ENCODE measurements around the gene ADGRL2.

ADGRL2 gene

DNA sequence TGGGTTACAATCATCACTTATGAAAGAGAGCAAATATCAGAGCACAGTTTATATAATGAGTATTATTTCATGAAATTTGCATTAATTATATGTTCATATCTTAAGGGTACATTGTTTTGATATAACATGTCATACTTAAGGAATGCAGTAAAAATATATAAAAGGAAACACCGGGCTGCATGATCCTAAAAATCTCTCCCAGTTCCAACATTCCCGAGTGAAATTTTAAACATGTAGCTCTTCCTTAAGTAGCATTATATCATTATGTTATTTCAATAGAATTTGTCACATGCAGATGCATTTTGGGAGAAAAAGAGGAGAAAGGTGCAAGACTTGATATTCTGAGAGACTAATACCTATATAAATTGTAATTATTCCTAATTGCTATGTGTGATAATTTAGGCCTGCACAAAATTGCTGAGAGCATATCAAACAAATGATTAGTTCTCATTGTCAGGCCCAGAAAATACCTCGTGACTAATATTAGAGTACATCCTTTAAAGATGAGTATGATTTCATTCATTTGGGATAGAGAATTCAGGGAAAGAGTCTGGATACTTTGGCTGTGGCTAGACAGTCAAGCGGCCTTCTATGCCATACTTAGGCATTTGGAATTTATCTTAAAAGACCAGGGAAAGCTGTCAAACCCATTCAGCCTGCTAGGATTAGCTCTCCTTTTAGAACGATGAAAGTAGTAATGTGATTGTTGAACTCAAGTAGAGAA lies 86.8 kb downstream of the ADGRL2 start:
- Mint-ChIP-seq H3K9me3 (ENCODE audit: low read depth) (peaks cover 3% of the 10 kb centered on the region), H3K4me1 (ENCODE audit: low read depth) (no peaks in the 10 kb centered on the region), H3K4me3 (no peak overlapping the region), H3K27me3 (no peaks in the 10 kb centered on the region), H3K36me3 (no peaks in the 10 kb centered on the region), H3K27ac (no peak overlapping the region)

DNA sequence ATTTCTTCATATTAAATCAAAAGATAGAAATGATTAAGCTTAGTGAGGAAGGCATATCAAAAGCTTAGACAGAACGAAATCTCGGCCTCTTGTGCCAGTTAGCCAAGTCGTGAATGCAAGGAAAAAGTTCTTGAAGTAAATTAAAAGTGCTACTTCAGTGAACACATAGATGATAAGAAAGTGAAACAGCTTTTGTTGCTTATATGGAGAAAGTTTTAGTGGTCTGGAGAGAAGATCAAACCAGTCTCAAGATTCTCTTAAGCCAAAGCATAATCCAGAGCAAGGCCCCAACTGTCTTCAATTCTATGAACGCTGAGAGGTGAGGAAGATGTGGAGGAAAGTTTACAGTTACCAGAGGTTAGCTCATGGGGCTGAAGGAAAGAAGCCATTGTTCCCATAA lies 88.4 kb downstream of the ADGRL2 start:
- Mint-ChIP-seq H3K27ac (no peak overlapping the region), H3K4me1 (ENCODE audit: low read depth) (no peaks in the 10 kb centered on the region), H3K36me3 (no peaks in the 10 kb centered on the region), H3K4me3 (no peak overlapping the region), H3K9me3 (ENCODE audit: low read depth) (peaks cover 3% of the 10 kb centered on the region), H3K27me3 (no peaks in the 10 kb centered on the region)

DNA sequence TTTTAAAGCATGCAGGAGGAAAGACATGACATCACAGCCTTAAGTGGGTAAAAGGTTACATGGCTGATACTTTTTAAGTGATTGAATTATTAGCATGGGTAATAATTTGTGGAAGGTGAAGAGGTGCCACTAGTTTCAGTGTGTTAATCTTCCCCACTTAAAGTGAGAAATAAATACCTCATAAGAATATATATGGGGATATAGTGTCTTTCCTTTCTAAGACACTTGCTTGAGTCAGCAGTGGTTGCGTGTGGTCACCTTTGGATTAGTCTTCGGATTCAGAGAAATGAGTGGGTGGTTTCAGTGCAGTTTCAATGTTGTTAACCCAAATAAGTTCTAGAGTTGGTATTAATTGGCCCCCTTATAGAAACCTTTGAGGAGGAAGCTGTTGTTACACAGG lies 94.1 kb downstream of the ADGRL2 start:
- H3K27ac Mint-ChIP-seq, result no peak overlapping the region
- no peaks in the 10 kb centered on the region for H3K36me3 Mint-ChIP-seq
- no peak overlapping the region for H3K4me3 Mint-ChIP-seq
- H3K27me3 Mint-ChIP-seq, result no peaks in the 10 kb centered on the region
- no peaks in the 10 kb centered on the region for H3K4me1 Mint-ChIP-seq (ENCODE audit: low read depth)
- peaks cover 3% of the 10 kb centered on the region for H3K9me3 Mint-ChIP-seq (ENCODE audit: low read depth)

DNA sequence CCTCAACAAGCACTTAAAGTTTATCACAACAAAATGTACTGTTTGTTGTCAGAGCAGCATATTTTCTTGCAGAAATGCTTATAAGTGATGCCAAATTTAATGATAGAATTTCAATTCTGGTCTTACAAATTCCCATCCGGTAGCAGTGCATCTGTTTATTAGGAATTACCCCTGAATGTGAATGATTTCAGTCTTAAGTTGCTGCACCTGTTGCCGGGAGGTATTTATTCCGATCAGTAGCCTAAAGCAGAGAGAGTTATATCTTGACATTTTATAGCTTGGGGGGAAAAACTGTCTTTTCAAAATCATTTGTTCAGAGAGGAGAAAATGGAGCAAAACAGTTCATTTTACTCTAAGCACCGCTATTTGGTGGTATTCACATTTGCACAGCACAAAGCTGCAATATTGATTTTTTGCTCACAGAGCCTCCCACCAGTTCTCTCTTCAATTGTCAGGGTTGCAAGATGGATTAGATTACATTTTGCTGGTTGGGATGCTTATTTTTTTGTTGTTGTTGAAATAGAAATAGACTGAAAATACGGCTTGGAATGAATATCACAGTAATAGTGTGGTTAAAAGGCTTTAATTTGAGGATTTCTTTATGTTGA lies 98.6 kb downstream of the ADGRL2 start:
- no peaks in the 10 kb centered on the region for H3K4me1 Mint-ChIP-seq (ENCODE audit: low read depth)
- H3K36me3 Mint-ChIP-seq, result no peaks in the 10 kb centered on the region
- H3K27ac Mint-ChIP-seq, result no peak overlapping the region
- H3K27me3 Mint-ChIP-seq, result no peaks in the 10 kb centered on the region
- H3K4me3 Mint-ChIP-seq, result no peak overlapping the region
- H3K9me3 Mint-ChIP-seq (ENCODE audit: low read depth), result no peaks in the 10 kb centered on the region

DNA sequence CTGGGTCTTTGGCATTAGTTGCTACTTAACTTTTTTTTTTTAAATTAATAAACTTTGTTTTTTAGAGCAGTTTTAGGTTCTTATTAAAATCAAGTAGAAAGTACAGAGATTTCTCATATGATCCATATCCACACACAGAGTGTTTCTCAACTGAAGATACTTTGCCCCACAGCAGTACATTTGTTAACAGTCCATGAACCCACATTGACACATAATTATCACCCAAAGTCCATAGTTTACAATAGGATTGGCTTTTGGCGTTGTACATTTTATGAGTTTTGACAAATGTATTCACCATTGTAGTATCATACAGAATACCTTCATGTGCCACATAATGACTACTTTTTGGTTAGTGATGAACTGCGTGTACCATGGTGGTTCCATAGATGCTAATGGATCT lies 106.8 kb downstream of the ADGRL2 start:
- Mint-ChIP-seq H3K9me3 (ENCODE audit: low read depth) (no peaks in the 10 kb centered on the region), H3K4me1 (ENCODE audit: low read depth) (no peaks in the 10 kb centered on the region), H3K27me3 (no peaks in the 10 kb centered on the region), H3K4me3 (no peak overlapping the region), H3K36me3 (no peaks in the 10 kb centered on the region), H3K27ac (no peak overlapping the region)

DNA sequence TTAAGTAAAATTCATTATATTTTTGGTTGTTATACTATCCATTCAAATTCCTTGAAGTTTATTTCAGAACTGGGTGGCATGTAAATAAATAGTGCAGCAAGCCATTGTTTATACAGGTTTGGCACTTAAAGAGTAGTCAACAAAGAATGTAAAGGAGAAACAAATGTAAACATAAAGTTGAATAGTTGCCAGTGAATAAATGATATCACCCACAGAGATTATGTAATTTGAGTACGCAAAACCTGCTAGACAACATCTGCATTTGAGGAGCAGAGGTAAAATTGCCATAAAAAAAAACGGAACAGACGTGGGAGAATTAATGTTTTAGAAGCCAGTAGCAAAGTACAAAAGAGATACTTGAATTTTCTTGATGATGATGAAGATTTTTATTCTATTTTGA lies 111.6 kb downstream of the ADGRL2 start:
- no peaks in the 10 kb centered on the region for H3K27me3 Mint-ChIP-seq
- H3K9me3 Mint-ChIP-seq (ENCODE audit: low read depth), result no peaks in the 10 kb centered on the region
- no peaks in the 10 kb centered on the region for H3K36me3 Mint-ChIP-seq
- H3K27ac Mint-ChIP-seq, result no peak overlapping the region
- H3K4me1 Mint-ChIP-seq (ENCODE audit: low read depth), result no peaks in the 10 kb centered on the region
- no peak overlapping the region for H3K4me3 Mint-ChIP-seq

DNA sequence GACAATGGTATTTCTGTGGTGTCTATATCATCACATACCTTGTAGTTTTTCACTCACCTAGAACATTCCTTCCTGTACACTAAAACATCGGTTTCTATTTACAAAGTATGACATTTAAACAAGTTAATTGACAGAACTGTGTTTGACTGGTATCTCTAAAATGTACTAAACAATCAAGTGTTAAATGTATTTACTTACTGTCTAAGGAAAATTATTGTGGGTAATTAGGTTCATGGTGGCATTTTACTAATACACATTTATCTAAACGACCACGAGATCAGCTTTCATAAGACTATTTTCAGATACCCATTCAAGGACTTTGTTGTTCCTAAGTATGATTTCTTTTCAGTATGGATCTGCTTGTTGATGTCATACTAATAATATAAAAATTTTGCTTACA lies 115.2 kb downstream of the ADGRL2 start:
- H3K27me3 Mint-ChIP-seq, result no peaks in the 10 kb centered on the region
- H3K4me3 Mint-ChIP-seq, result no peak overlapping the region
- H3K27ac Mint-ChIP-seq, result no peak overlapping the region
- H3K9me3 Mint-ChIP-seq (ENCODE audit: low read depth), result no peaks in the 10 kb centered on the region
- no peaks in the 10 kb centered on the region for H3K36me3 Mint-ChIP-seq
- no peaks in the 10 kb centered on the region for H3K4me1 Mint-ChIP-seq (ENCODE audit: low read depth)

DNA sequence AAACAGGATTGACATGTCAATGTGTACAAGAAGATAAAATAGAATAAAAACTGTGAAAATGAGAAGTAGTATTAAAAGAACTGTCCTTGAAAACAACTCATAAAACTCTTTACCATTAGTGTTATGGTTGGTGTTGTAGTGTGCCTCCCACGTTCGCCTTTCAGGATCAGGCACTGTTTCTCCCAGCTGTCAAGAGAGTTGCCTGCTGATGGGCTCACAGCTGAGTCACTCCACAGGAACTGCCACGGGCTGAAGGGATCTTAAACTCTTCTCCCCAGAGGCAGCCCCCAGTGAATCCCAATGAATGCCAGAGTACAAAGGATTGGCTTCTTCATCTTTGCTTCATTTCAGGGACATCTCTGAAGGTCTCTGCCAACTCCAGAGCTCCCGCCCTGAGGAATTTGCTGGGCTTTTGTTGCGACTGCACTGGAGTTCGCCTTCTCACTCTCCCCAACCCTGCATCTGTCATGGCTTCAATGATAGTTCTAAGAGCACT lies 119.6 kb downstream of the ADGRL2 start:
- Mint-ChIP-seq H3K9me3 (ENCODE audit: low read depth) (peaks cover 5% of the 10 kb centered on the region), H3K4me3 (no peak overlapping the region), H3K36me3 (no peaks in the 10 kb centered on the region), H3K4me1 (ENCODE audit: low read depth) (no peaks in the 10 kb centered on the region), H3K27ac (no peak overlapping the region), H3K27me3 (no peaks in the 10 kb centered on the region)

DNA sequence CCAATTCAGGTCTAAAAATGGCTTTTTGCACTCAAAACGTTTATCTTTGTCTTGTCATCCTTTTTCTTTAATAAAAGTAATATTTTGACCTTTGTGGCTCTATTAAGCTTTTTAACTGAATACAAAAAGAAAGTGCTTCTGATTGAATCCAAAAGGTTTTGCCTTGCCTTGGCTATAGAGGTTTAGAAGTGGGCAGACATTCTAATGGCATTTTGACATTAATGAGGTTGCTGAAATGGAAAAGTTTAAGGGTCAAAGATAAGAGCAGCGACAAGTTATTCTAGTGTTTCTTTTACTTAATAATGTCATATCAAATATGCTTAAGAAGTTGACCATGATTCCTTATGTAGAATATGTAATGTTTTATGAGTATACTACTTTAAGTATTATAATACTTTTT lies 120.2 kb downstream of the ADGRL2 start:
- no peak overlapping the region for H3K27ac Mint-ChIP-seq
- no peaks in the 10 kb centered on the region for H3K4me1 Mint-ChIP-seq (ENCODE audit: low read depth)
- H3K9me3 Mint-ChIP-seq (ENCODE audit: low read depth), result peaks cover 5% of the 10 kb centered on the region
- no peaks in the 10 kb centered on the region for H3K27me3 Mint-ChIP-seq
- H3K36me3 Mint-ChIP-seq, result no peaks in the 10 kb centered on the region
- H3K4me3 Mint-ChIP-seq, result no peak overlapping the region

DNA sequence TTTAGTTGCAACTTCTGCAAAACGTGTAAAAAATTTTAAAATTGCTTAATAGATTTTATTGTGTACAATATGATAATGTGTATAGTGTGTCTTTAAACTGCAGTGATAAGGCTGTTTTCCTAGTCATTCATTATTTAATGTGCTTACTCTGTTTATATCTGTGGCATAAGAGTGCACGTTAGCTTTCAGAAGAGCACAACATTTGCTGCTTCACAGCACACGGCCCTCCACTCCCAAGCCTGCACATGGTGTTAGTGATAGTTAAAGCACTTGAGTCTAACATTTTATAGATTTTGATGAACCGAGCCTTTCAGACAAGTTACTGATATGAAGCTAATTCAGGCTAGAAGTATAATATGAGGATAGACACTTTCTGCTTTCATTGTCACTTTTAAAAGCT lies 120.6 kb downstream of the ADGRL2 start:
- H3K36me3 Mint-ChIP-seq, result no peaks in the 10 kb centered on the region
- peaks cover 5% of the 10 kb centered on the region for H3K9me3 Mint-ChIP-seq (ENCODE audit: low read depth)
- H3K4me3 Mint-ChIP-seq, result no peak overlapping the region
- H3K4me1 Mint-ChIP-seq (ENCODE audit: low read depth), result no peaks in the 10 kb centered on the region
- H3K27ac Mint-ChIP-seq, result no peak overlapping the region
- H3K27me3 Mint-ChIP-seq, result no peaks in the 10 kb centered on the region

DNA sequence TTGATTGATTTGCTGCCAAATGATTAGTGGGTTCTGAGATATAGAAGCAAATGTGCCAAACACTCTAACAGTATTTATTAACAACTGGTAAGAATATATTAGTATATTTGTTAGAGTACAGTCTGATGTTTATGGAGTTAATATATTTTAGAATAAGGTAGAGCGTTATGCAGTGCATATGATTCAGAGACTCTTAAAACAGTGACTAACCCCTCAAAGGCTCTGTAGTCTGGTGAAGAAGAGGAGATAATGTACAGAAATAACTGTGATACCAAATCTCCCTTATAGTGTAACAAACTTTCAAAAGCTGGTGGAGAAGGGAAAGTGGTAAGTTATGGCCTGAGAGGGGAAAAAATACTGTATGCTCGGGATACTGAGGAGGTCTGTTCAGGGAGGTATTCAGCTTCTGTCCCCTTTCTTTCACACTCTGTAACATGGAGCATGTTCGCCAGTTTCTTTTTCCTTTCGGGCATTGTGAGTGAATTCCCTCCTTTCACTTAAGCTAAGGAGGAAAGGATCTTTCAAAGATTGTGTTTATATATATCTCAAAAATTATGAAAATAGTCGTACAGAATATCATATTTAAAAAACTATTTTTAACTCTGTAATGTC lies 121.2 kb downstream of the ADGRL2 start:
- no peak overlapping the region for H3K27ac Mint-ChIP-seq
- no peaks in the 10 kb centered on the region for H3K4me1 Mint-ChIP-seq (ENCODE audit: low read depth)
- H3K4me3 Mint-ChIP-seq, result no peak overlapping the region
- peaks cover 5% of the 10 kb centered on the region for H3K9me3 Mint-ChIP-seq (ENCODE audit: low read depth)
- no peaks in the 10 kb centered on the region for H3K36me3 Mint-ChIP-seq
- no peaks in the 10 kb centered on the region for H3K27me3 Mint-ChIP-seq

DNA sequence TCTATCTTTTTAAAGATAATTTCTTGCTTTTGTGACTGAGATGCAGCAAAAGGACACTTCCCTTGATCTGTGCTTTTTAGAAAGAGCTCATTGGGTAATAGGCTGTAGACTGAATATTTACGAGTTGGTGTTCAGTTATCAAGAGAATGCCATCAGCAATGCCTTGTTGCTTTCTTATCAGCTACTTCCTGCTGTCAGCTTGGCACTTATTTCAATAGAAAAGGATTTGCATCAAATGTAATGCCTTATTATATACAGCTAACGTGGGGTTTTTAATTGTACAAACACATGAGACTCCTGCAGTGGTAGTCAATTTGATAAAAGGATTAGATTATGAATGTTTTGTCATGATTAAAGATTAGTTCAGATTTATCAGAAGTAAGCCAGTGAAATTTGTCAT lies 122.2 kb downstream of the ADGRL2 start:
- H3K27ac Mint-ChIP-seq, result no peak overlapping the region
- H3K27me3 Mint-ChIP-seq, result no peaks in the 10 kb centered on the region
- H3K36me3 Mint-ChIP-seq, result no peaks in the 10 kb centered on the region
- no peaks in the 10 kb centered on the region for H3K4me1 Mint-ChIP-seq (ENCODE audit: low read depth)
- peaks cover 5% of the 10 kb centered on the region for H3K9me3 Mint-ChIP-seq (ENCODE audit: low read depth)
- H3K4me3 Mint-ChIP-seq, result no peak overlapping the region

DNA sequence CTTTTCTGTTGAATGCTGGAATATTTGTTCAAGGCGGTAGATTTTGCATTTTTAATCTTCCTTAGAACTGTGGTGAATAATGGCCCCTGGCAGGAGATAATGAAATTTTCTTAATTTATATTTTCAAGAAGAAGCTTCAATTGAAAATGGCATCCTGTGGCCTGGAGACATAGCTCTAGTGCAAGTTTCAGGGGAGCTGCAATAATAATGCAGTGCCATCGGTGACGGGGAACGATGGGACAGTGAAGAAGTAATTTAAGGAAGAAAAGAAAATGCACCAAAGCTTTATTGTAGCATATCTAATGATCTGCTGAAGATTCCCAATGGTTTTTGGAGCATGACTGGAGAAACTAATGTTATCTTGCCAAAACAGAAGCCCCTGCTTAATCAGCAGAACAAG lies 128.4 kb downstream of the ADGRL2 start:
- Mint-ChIP-seq H3K36me3 (no peaks in the 10 kb centered on the region), H3K9me3 (ENCODE audit: low read depth) (peaks cover 2% of the 10 kb centered on the region), H3K27ac (no peak overlapping the region), H3K27me3 (no peaks in the 10 kb centered on the region), H3K4me3 (no peak overlapping the region), H3K4me1 (ENCODE audit: low read depth) (no peaks in the 10 kb centered on the region)

DNA sequence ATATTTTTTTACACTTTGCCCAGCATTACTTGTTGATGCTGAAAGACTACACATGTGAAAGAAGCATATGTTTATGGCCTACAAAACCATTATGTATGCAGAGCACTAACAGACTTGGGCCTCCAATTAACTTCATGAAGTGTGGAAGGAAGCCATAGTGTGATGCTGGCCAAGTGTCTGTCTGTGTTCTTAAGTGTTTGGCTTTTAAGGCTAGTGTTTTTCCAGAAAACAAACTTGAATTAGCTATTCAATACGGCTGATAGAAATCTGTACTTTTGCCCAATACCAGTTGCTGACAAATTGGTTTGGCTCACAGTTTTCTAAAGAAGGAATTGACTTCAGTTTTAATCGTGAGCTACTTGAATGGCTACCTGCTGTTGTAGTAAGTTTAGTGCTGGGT lies 136.1 kb downstream of the ADGRL2 start:
- Mint-ChIP-seq H3K4me1 (ENCODE audit: low read depth) (no peaks in the 10 kb centered on the region), H3K4me3 (no peak overlapping the region), H3K36me3 (no peaks in the 10 kb centered on the region), H3K27ac (no peak overlapping the region), H3K9me3 (ENCODE audit: low read depth) (no peaks in the 10 kb centered on the region), H3K27me3 (no peaks in the 10 kb centered on the region)

DNA sequence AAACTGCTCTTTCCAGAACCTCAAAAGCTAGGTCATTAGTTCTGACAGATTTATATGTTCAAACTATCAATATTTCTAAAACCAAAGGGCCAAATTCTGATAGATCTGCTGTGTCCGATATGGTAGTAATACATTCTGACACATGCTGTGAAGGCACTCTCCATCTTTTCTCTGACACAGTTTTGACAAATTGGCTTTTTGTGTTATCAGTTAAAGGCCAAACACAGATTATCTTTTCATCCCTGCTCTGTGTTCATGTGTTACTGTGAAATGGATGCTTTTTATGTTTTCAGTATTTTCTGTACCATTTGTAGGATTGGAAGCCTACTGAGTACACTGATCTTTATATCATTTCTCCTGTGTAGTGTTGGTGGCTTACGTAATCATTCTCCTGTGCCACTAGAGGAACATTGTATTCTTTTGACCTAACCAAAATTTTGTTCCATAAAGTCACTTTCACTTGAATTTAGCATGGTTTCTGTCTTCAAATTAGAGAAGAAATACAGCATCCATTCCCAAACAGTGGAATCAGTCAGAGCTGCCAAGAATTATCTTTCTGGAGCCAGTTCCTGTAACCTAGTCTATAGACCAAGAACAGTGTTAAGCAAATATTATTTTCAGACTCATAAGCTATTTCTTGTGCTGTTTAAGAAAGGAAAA lies 137.2 kb downstream of the ADGRL2 start:
- Mint-ChIP-seq H3K9me3 (ENCODE audit: low read depth) (no peaks in the 10 kb centered on the region), H3K27ac (no peak overlapping the region), H3K27me3 (no peaks in the 10 kb centered on the region)

More for the DNA sequence above, 137.2 kb downstream of the ADGRL2 start:
- Mint-ChIP-seq H3K36me3 (no peaks in the 10 kb centered on the region), H3K4me1 (ENCODE audit: low read depth) (no peaks in the 10 kb centered on the region), H3K4me3 (no peak overlapping the region)
